SK-N-SH treated with all-trans-retinoic acid at 6 μM for 48 hours (cell line): ENCODE data around the gene PRKCQ.

ENCODE experiments used
- ARNTL ChIP-seq: fragments of 450-650 bp; formaldehyde crosslinking; IDR thresholded peaks from 2 replicates; pipeline ENCODE4 v1.5.0; 2020; ENCODE audit warnings: low read depth, mild to moderate bottlenecking, moderate library complexity, borderline replicate concordance
- CREB5 ChIP-seq: fragments of 250-450 bp; sonication (Bioruptor Pico); IDR thresholded peaks from 2 replicates; pipeline ENCODE4 v1.5.1; 2020; ENCODE audit warnings: low read depth, mild to moderate bottlenecking, moderate library complexity
- GLIS3 ChIP-seq: fragments of 250-450 bp; sonication (Bioruptor Pico); IDR thresholded peaks from 2 replicates; pipeline ENCODE4 v1.5.0; 2020; ENCODE audit warnings: mild to moderate bottlenecking, moderate library complexity
- ISL1 ChIP-seq: fragments of 250-450 bp; sonication (Bioruptor Pico); IDR thresholded peaks from 2 replicates; pipeline ENCODE4 v2.1.2; 2022; ENCODE audit warnings: mild to moderate bottlenecking, moderate library complexity
- PATZ1 ChIP-seq: fragments of 250-450 bp; sonication (Bioruptor Pico); IDR thresholded peaks from 2 replicates; pipeline ENCODE4 v1.8.0; 2020; ENCODE audit warnings: mild to moderate bottlenecking, moderate library complexity, borderline replicate concordance
- PPARA ChIP-seq: fragments of 250-450 bp; sonication (Bioruptor Pico); IDR thresholded peaks from 2 replicates; pipeline ENCODE4 v1.5.0; 2020; ENCODE audit warnings: mild to moderate bottlenecking, borderline replicate concordance
- RARB ChIP-seq: fragments of 250-450 bp; sonication (Bioruptor Pico); IDR thresholded peaks from 2 replicates; pipeline ENCODE4 v1.8.0; 2021; ENCODE audit warnings: mild to moderate bottlenecking, moderate library complexity
- TSHZ2 ChIP-seq: fragments of 250-450 bp; sonication (Bioruptor Pico); IDR thresholded peaks from 2 replicates; pipeline ENCODE4 v1.5.0; 2020; ENCODE audit warnings: mild to moderate bottlenecking, moderate library complexity
- ZFP3 ChIP-seq: fragments of 250-450 bp; sonication (Bioruptor Pico); IDR thresholded peaks from 2 replicates; pipeline ENCODE4 v1.5.0; 2020; ENCODE audit warnings: mild to moderate bottlenecking, moderate library complexity
- ZFP30 ChIP-seq: fragments of 450-650 bp; formaldehyde crosslinking; IDR thresholded peaks from 2 replicates; pipeline ENCODE4 v1.5.0; 2022; ENCODE audit warnings: mild to moderate bottlenecking, moderate library complexity
- ZNF565 ChIP-seq: fragments of 450-650 bp; formaldehyde crosslinking; conservative IDR thresholded peaks from 2 replicates; pipeline ENCODE4 v1.5.0; 2020; ENCODE audit warnings: low read depth, mild to moderate bottlenecking, moderate library complexity
- ZNF8 ChIP-seq: fragments of 450-650 bp; formaldehyde crosslinking; IDR thresholded peaks from 2 replicates; pipeline ENCODE4 v1.5.0; 2020; ENCODE audit warnings: mild to moderate bottlenecking, moderate library complexity

- TF ChIP-seq TSHZ2 (no peak), RARB (CRISPR knock-in tag) (no peak), PATZ1 (CRISPR knock-in tag) (no peak), ISL1 (CRISPR knock-in tag) (no peak), CREB5 (no peak), GLIS3 (CRISPR knock-in tag) (no peak), ZFP30 (CRISPR knock-in tag) (no peak), ZFP3 (no peak), ZNF565 (CRISPR knock-in tag) (no peak), ARNTL (CRISPR knock-in tag) (no peak), PPARA (no peak), ZNF8 (CRISPR knock-in tag) (no peak)
Observed at GRCh38 chr10:6518791-6519429, 61.2 kb downstream of the PRKCQ start.
